Osteoblast (primary cell): ENCODE measurements around the gene SNX25. TPM values are rescaled to one million over a fixed set of nuclear protein-coding genes. Genes with fewer than 3 reads are reported as not detected.
"Not testable (repeated sequence)": the region's sequence is repeated elsewhere in the genome, so short reads cannot be mapped to it uniquely, and the experiment has no call there.

ENCODE experiments used
- DNase-seq: peaks from one replicate; pipeline ENCODE4 v3.0.0; 2011; ENCODE audit warnings: low spot score, mixed read lengths; ENCODE audit not compliant: insufficient read length; ENCODE audit errors: missing footprints
- H2AFZ ChIP-seq: 2 replicates; pipeline ENCODE4 v1.6.0; 2011; ENCODE audit warnings: mild to moderate bottlenecking, low read length
- H3K27ac ChIP-seq: 2 replicates; pipeline ENCODE4 v1.5.1; 2011; ENCODE audit warnings: mild to moderate bottlenecking, low read depth, low read length, moderate library complexity
- H3K27me3 ChIP-seq: 2 replicates; pipeline ENCODE4 v1.6.0; 2012; ENCODE audit warnings: mild to moderate bottlenecking, control low read depth, inconsistent platforms, low read length, moderate library complexity; ENCODE audit not compliant: insufficient read depth
- H3K36me3 ChIP-seq: 2 replicates; pipeline ENCODE4 v1.5.1; 2011; ENCODE audit warnings: mild to moderate bottlenecking, low read length, control low read depth, moderate library complexity; ENCODE audit not compliant: insufficient read depth
- H3K4me1 ChIP-seq: 2 replicates; pipeline ENCODE4 v1.5.1; 2011; ENCODE audit warnings: mild to moderate bottlenecking, low read length, control low read depth, moderate library complexity; ENCODE audit not compliant: insufficient read depth
- H3K4me2 ChIP-seq: 2 replicates; pipeline ENCODE4 v1.6.0; 2011; ENCODE audit warnings: mild to moderate bottlenecking, low read length; ENCODE audit not compliant: insufficient read depth
- H3K4me3 ChIP-seq: fragments of 200-600 bp; sonication (generic); 3 replicates; pipeline ENCODE4 v1.5.1; 2012; ENCODE audit warnings: mild to moderate bottlenecking, low read length, inconsistent platforms; ENCODE audit not compliant: insufficient read depth
- H3K79me2 ChIP-seq: 2 replicates; pipeline ENCODE4 v1.6.0; 2012; ENCODE audit warnings: mild to moderate bottlenecking, low read length, control low read depth, inconsistent platforms; ENCODE audit not compliant: insufficient read depth
- H3K9me3 ChIP-seq: 2 replicates; pipeline ENCODE4 v1.5.1; 2011; ENCODE audit warnings: low read depth, low read length, control low read depth
- H4K20me1 ChIP-seq: 2 replicates; pipeline ENCODE4 v1.6.0; 2012; ENCODE audit warnings: mild to moderate bottlenecking, low read length, control low read depth; ENCODE audit not compliant: insufficient read depth
- CTCF ChIP-seq: IDR thresholded peaks from 2 replicates; pipeline ENCODE4 v1.5.1; 2011; ENCODE audit warnings: mild to moderate bottlenecking, low read depth, low read length, moderate library complexity; ENCODE audit errors: extremely low read depth
- total RNA-seq: library from RNA; depleted of rRNA; stranded (reverse); fragments of >200 nt; gene quantifications from 2 replicates; pipeline ENCODE4 v1.2.3, GENCODE V29; 2012

Gene SNX25
- total RNA-seq, 1 donor = 98.1 TPM

GRCh38 chr4:185307136-185307950 is 97.9 kb downstream of the SNX25 start:
- H4K20me1 ChIP-seq = no peaks in the 10 kb centered on the region
- no peaks in the 10 kb centered on the region for H3K27me3 ChIP-seq

GRCh38 chr4:185309770-185310169 is 100.4 kb downstream of the SNX25 start:
- no peak for DNase-seq
- Histone ChIP-seq H3K79me2 (peaks cover 4% of the 10 kb centered on the region), H3K36me3 (peaks cover 49% of the 10 kb centered on the region), H2AFZ (no peak overlapping the region), H3K4me3 (no peak overlapping the region), H4K20me1 (no peaks in the 10 kb centered on the region), H3K4me1 (peaks cover 23% of the 10 kb centered on the region), H3K27ac (no peak overlapping the region), H3K4me2 (no peak overlapping the region), H3K27me3 (no peaks in the 10 kb centered on the region), H3K9me3 (no peaks in the 10 kb centered on the region)
- no peak for TF ChIP-seq CTCF

More at GRCh38 chr4:185307136-185307950, 97.9 kb downstream of the SNX25 start:
- no peak for TF ChIP-seq CTCF
- Histone ChIP-seq H3K36me3 (peaks cover 34% of the 10 kb centered on the region), H2AFZ (no peak overlapping the region), H3K9me3 (no peaks in the 10 kb centered on the region), H3K79me2 (peaks cover 4% of the 10 kb centered on the region), H3K4me1 (peaks cover 26% of the 10 kb centered on the region), H3K4me3 (no peak overlapping the region), H3K27ac (peak overlapping the region; percentile 99), H3K4me2 (no peak overlapping the region)
- no peak for DNase-seq

DNA sequence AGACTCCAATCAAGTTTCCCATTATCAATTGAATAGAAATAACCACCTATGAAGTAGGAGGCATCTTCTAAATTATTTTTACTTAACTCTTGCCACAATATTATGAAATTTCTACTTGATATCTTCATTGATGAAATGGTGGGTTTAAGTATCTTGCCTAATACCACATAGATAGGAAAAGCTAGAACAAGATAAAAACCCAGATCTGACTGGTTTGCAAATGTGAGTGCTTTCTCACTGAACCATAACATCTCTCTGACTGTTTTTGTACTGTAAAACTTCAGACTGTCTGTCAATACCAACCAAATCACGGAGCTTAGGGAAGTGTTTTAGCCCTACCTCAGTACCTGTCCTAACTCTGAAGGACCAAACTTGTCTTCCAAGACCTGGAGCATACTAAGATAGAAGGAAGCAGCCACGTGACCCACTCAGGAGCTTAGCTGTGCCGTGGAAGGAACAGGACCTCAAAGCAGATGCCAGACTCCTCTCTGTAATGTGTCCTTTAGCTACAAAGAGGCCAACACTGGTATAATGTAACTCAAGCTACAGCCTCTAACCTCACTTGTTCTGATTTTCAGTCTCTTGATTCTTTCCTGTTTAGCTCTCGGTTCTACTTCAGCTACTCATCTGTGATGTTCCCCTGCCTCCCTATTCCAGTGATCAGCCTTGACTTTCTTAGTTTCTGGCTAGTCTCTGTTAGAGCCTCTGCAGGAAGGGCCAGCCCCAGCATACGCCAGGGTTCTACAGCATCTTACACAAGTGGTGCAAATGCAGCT is 101.9 kb downstream of the SNX25 start:
- no peak for TF ChIP-seq CTCF
- Histone ChIP-seq H3K4me2 (no peak overlapping the region), H3K27me3 (no peaks in the 10 kb centered on the region), H2AFZ (no peak overlapping the region), H3K9me3 (no peaks in the 10 kb centered on the region), H3K36me3 (peaks cover 49% of the 10 kb centered on the region), H3K4me1 (peaks cover 10% of the 10 kb centered on the region), H3K79me2 (peaks cover 4% of the 10 kb centered on the region), H4K20me1 (no peaks in the 10 kb centered on the region), H3K27ac (peak overlapping the region; percentile 9), H3K4me3 (no peak overlapping the region)
- no peak for DNase-seq

- H3K4me3 ChIP-seq = no peak overlapping the region
- H3K79me2 ChIP-seq = peaks cover 4% of the 10 kb centered on the region
- H3K36me3 ChIP-seq = peaks cover 52% of the 10 kb centered on the region
- H3K27me3 ChIP-seq = no peaks in the 10 kb centered on the region
- H3K4me1 ChIP-seq = no peaks in the 10 kb centered on the region
- no peak overlapping the region for H3K4me2 ChIP-seq
- H2AFZ ChIP-seq = no peak overlapping the region
- H3K27ac ChIP-seq = peak overlapping the region; percentile 7
- no peak for TF ChIP-seq CTCF
- DNase-seq = no peak
- H3K9me3 ChIP-seq = no peaks in the 10 kb centered on the region
- H4K20me1 ChIP-seq = no peaks in the 10 kb centered on the region
Measured at GRCh38 chr4:185312699-185313098, 103.3 kb downstream of the SNX25 start.

- H3K36me3 ChIP-seq = peaks cover 29% of the 10 kb centered on the region
- H3K27ac ChIP-seq, H3K4me1 ChIP-seq, H2AFZ ChIP-seq, H3K4me2 ChIP-seq, H3K4me3 ChIP-seq, H4K20me1 ChIP-seq, H3K79me2 ChIP-seq, DNase-seq, H3K27me3 ChIP-seq, H3K9me3 ChIP-seq: not testable (repeated sequence)
Measured at GRCh38 chr4:185317462-185317861, 108.1 kb downstream of the SNX25 start.
